HG03378 (cell line): ENCODE data around the gene AVPR2.
A peak's percentile ranks its signal among the peaks of the same experiment; 100 is the strongest.

ENCODE experiments used
- ATAC-seq: cut with Tn5 transposase; IDR thresholded peaks from one replicate; pipeline ENCODE4 v1.9.1; 2021; ENCODE audit warnings: mild to moderate bottlenecking, moderate library complexity; ENCODE audit not compliant: unreplicated experiment

AVPR2 gene

GRCh38 chrX:153930011-153930910, 25.8 kb downstream of the AVPR2 start:
- ATAC-seq = no peak

- ATAC-seq = no peak
Observed at GRCh38 chrX:153931151-153931550, 26.7 kb downstream of the AVPR2 start.

GRCh38 chrX:153931748-153932147, 27.3 kb downstream of the AVPR2 start:
- ATAC-seq = no peak

- no peak for ATAC-seq
Observed at GRCh38 chrX:153932220-153932915, 27.9 kb downstream of the AVPR2 start.

- ATAC-seq = no peak
Observed at GRCh38 chrX:153933748-153934147, 29.3 kb downstream of the AVPR2 start.

GRCh38 chrX:153934148-153934761, 29.8 kb downstream of the AVPR2 start:
- ATAC-seq = no peak

- no peak for ATAC-seq
Observed at GRCh38 chrX:153934762-153935325, 30.4 kb downstream of the AVPR2 start, which contains the start of gene NAA10. Gene NAA10, minus strand, starts transcription at chrX:153935037. Its CDS starts 133 bp downstream, at chrX:153934904.

GRCh38 chrX:153935326-153935851, 30.9 kb downstream of the AVPR2 start:
- ATAC-seq = no peak

- no peak for ATAC-seq
Observed at GRCh38 chrX:153937056-153937455, 32.6 kb downstream of the AVPR2 start.

GRCh38 chrX:153938226-153938786, 33.8 kb downstream of the AVPR2 start:
- no peak for ATAC-seq

GRCh38 chrX:153939573-153939972, 35.1 kb downstream of the AVPR2 start:
- no peak for ATAC-seq

- no peak for ATAC-seq
Observed at GRCh38 chrX:153941336-153942252, 37.1 kb downstream of the AVPR2 start.

- no peak for ATAC-seq
Observed at GRCh38 chrX:153944140-153944799, 39.8 kb downstream of the AVPR2 start, which contains the start of gene RENBP. Gene RENBP, minus strand, starts transcription at chrX:153944643. Its CDS starts 33 bp downstream, at chrX:153944610.

GRCh38 chrX:153944800-153945150, 40.3 kb downstream of the AVPR2 start:
- no peak for ATAC-seq

GRCh38 chrX:153945956-153946943, 41.8 kb downstream of the AVPR2 start:
- ATAC-seq = no peak

GRCh38 chrX:153947009-153947769, 42.7 kb downstream of the AVPR2 start:
- ATAC-seq = peak; percentile 58

- ATAC-seq = no peak
Observed at GRCh38 chrX:153948002-153948466, 43.6 kb downstream of the AVPR2 start.
